GM19239 (cell line): ENCODE data around the gene PHYKPL.
"Not testable (repeated sequence)": the region's sequence is repeated elsewhere in the genome, so short reads cannot be mapped to it uniquely, and the experiment has no call there.

Experiments
- DNase-seq: peaks from one replicate; pipeline ENCODE4 v3.0.0; 2011; ENCODE audit warnings: low spot score; ENCODE audit not compliant: insufficient read length
- FAIRE-seq: peaks from 2 replicates; lab custom pipeline; 2011; peaks lifted over from hg19 to GRCh38; lab: Jason Lieb, UNC

Gene PHYKPL

DNA sequence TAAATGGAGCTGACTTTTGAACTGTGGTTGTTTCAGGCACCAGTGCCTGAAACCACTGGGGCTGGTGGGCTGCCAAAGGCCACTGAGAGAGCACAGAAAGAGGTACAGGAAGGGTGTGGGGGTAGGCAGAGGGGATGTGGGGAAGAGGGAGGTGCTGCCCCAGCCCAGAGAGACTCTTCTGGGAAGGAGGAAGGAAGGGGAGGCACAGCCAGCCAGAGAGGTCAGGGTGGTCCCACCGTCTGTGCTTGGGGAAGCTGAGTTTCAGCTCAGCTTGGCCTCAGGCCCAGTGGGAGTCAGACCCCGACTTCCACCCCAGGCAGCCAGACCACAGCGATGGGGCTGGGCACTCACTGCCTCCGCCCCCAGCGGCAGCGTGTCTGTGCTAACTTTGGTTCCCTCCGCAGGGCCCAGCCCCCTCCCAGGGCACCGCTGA is 8.6 kb upstream of the PHYKPL start:
- no peak for FAIRE-seq
- DNase-seq = no peak

DNA sequence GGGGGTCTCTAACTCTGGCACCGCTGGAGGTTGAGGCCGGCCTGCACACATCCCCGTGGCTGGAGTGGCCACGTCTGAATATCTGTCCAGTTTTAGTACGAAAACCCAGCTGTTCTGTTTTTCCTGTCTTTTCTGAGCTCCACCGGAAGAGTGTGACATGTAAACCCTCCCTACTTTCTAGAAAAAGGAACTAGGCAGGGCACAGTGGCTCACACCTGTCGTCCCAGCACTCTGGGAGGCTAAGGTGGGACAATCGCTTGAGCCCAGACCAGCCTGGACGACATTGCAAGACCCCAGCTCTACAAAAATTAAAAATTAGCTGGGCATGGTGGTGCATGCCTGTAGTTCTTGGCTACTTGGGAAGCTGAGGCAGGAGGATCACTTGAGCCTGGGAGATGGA is 8.2 kb upstream of the PHYKPL start:
- FAIRE-seq = peak; percentile 73
- no peak for DNase-seq

DNA sequence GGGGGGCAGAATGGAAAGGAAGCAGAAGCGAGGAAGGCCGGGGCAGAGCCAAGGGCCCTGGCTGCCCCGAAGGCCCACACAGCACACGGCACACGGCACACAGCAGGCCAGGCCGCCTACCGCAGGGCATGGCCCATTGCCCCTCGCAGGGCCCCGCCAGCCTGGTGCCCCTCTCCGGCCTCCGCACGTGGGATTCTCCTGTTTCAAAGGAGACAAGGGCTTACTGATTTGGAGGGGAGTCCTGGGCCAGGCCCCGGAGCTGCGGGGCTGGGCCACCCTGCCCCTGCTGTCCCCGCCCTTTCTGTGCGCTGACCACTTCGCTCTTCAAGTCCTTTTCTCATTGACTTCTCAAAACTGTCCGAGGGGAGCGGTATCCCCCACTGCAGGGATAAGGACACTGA is 7.7 kb upstream of the PHYKPL start:
- DNase-seq = no peak
- no peak for FAIRE-seq

DNA sequence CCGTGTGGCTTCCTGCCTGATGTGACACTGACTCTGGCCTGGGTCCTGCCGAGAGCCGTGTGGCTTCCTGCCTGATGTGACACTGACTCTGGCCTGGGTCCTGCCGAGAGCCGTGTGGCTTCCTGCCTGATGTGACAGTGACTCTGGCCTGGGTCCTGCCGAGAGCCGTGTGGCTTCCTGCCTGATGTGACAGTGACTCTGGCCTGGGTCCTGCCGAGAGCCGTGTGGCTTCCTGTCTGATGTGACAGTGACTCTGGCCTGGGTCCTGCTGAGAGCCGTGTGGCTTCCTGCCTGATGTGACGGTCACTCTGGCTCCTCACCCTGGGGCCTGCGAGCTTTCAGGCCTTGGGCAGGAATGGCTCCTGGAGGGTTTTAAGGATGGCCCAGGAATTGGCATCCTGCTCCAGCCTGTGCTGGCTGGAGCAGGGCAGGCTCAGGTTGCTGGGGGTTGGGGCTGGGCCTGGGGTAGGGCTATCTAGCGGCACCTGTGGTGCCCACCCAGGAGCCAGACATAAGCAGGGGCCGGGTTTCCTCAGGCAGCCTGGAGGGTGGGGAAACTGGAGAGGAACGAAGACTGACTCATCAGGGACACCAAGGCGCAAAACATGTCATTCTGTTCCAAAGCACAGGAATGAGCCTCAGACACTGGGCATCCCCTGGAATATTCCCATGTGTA is 7.2 kb upstream of the PHYKPL start:
- FAIRE-seq, DNase-seq: not testable (repeated sequence)

DNA sequence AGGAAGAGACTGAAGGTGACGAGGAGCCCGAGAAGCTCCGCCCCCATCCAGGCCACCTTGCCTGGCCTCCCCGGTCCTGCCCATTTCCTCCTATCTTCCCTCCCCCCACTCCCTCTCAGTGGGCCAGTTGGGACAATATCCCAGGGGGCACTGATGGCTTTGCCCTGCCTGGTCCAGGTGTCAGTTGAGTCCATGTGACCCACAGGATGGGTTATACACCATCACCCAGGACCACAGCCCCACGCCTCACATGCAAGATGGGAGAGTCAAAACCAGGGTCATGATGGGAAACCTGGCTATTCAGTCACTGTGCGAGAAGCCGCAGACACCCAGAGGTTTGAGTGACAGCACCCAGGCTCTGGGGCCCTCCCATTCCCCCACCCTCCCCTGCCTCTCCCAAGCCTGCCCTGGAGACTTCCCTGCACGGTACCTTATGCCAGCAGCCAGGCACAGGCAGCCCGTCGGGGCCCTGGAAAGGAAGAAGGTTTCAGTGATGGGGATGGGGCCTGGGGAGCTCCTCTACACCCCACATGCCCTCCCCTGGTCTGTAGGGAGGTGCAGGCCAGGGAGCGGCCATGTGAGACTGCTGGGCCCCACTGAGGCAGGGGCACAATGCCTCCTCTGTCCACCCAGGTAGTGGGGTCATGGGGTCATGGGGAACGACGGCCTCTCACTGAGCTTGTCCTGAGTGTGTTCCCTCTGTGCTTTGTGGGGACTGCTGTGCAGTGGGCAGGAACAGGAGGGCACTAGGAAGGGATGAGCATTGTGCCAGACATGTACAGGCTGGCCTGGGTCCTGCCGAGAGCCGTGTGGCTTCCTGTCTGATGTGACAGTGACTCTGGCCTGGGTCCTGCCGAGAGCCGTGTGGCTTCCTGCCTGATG is 6.3 kb upstream of the PHYKPL start:
- DNase-seq = no peak

DNA sequence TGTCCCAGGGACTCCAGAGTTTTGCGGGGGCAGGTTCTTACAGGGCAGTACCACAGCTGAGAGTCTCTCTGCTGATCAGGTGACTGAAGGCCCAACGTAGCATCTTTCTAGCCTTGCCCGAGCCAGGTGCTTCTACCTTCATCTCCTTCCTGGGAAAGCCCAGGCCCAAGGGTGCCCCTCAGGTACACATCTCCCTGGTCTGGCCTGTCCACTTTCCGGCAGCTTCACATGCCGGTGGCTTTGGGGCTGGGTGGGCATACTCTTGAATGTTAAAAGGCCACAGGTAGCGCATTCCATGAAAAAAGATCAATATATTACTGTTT is 5.7 kb upstream of the PHYKPL start:
- DNase-seq (no peak), FAIRE-seq (no peak)

More for the DNA sequence above, 6.3 kb upstream of the PHYKPL start:
- FAIRE-seq = no peak

DNA sequence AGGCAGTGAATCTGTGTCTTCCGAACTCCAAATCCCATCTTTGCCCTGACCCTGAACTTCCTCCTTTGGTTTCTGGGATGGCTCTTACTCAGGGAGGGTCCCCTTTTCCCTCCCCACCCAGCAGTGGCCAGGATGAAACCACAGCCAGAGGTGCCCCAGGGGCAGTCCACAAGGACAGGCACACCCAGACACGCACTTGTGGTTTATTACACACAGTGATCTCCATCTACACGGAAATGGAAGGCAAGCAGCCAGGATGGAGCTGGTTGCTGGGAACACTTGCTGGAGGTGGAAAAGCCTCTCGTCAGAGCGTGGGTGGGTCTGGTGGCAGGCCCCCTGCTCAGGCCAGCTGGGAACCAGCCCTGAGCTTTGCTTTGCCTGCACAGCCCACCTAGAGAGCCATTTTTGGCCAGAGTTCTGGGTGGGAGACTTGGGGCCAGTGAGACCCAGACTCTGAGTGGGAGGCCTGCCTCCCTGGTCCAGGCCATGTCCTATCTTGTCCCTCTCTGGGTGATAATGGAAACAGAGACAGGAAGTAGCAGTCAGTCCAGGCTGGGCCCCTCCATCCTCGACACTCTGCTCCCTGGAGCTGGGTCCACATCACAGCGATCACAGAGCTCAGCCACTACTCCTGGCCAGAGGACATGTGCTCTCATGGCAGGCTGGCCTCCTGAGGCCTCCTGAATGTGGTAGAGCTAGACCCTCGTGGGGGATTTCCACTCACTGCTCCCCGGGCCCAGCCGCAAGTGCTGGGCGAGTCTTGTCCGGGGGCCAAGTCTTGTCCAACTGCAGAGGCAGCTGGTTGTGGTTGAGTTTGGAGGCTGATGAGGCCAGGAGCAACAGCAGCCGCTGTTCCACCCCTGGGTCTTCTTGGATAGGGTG is 5.1 kb upstream of the PHYKPL start:
- DNase-seq (no peak), FAIRE-seq (no peak)

DNA sequence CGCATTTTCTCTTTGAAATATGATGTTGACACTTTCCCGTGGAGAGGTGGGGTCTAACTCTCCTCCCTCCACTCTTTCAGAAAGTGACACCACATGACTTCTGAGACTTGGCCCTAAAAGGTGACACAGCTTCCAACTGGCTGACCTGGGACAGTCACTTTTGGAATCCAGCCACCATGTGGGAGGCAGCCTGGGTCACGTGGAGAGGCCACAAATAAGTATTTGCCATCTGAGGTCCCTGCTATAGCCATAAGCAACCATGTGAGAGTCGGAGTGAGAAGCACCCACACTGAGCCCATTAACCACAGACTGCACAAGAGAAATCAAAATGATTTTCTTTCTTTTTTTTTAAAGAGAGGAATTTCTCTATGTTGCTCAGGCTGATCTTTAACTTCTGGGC is 4.1 kb upstream of the PHYKPL start:
- no peak for FAIRE-seq
- DNase-seq = no peak

DNA sequence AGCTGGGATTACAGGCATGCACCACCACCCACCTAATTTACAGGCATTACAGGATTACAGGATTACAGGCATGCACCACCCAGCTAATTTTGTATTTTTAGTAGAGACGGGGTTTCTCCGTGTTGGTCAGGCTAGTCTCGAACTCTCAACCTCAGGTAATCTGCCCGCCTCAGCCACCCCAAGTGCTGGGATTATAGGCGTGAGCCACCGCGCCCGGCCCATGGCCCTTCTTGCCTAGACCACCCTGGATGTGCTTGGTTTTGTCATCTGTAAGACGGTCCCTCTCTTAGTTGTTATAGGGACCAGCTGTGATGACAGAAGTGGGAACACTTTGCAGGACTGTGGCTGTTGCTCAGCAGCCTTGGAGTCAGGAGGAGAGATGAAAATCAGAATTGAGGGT is 3.5 kb upstream of the PHYKPL start:
- no peak for DNase-seq
- FAIRE-seq = no peak

DNA sequence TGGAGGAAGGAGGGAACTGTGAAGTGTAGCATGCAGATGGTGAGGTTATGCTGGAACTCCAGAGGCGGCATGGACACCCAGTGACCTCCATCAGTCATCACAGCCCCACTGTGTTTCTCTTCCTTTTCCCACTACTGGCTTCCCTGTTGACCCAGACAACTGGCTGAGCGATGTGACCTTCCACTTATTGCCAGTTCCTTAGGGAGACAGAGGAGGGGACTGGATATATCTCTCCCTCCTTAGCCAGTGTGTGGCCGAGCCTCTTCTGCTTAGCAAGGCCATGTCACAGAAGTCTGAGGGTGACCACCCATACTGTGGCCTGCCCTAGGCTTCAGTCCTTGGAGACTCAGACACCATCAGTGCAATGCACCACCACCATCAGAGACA is 3.0 kb upstream of the PHYKPL start:
- no peak for FAIRE-seq

DNA sequence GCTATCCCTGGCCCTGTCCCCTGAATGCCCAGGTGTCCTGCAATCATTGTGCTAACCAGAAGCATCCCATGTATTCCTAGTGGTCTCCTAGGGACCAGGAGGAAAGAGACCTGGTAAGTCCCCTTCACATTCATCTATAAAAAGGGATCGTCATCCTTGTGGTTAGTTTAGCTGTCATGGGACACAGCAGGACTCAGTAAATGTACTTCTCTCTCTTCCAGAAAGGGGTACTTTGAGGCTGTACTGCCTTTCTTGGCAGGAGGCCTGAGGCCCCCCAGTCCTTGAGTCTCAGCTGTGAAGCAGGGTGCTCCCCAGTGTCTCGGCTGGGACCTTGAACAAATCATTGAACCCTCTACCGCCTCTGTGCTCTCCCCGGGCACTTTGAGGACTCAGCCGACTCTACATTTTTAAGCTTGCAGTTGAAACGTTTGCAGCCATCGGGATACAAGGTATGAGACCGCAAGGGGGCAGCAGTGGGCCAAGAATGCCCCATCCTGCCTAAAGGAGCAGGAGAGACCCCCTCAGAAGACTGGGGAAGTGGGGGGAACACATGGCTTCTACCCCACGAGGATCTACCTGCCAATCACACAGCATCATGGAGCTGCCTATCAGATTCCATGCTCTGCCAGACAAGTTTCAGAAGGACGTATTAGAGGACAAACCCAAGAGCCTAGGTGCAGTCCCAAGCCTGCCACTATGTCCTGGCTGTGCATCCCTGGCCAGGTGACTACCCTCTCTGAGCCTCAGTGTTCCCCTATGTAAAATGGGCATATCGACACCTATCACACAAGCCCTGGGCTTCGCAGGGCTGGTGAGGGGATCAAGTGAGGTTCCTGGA is 2.4 kb upstream of the PHYKPL start:
- FAIRE-seq (peak; percentile 65), DNase-seq (peak; percentile 78)

More for the DNA sequence above, 3.0 kb upstream of the PHYKPL start:
- DNase-seq = no peak

DNA sequence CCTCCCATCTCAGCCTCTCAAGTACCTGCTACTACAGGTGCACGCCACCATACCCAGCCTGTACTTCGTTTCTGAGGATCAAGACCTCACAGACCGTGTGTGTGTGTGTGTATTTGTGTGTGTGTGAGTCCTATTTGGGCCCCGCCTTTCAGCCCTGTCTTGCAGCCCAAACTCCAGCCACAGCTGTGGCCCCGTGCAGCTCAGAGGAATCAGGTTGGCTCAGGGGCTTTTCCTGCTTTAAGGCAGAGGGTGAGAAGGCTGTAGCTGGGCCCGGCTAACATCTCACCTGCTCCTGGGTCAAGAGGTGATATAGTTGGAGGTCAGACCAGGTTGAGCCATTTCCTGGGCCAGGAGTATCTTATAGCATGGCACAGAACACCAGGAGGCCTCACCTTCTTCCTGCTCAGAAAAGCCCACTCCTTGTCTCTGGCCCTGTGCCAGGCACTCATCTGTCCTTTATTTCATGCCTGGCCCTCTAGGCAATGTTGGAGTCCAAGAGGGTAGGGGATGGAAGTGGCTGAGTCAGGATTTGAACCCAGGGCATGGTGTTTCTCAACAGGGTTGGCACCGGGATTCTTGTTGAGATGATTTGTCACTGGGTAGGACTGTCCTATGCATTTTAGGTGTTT is 1.6 kb upstream of the PHYKPL start:
- FAIRE-seq = no peak
- DNase-seq = no peak

DNA sequence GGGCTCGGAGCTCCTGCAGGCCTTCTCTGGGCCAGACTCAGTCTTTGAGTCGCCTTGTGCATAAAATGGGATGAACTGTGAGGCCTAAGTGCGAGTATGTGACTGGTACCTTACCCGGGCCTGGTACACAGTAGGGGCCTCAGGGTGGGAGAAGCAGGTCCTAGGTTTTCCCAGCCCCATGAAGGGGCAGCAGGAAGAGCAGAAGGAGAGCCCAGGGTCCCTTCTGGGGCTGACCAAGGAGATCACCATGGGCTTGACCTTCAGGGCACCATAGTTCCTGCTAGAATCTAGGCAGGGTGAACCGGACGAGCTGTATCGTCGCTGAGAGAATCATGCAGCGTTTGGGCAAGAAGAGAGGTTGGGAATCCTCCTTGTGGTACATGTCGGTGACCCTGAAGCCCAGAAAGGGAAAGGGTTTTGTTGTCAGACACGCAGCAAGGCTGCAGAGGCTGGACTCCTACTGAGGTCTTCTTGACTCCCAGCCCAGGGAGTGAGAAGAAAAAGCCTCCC is 373 bp upstream of the PHYKPL start:
- FAIRE-seq (no peak), DNase-seq (no peak)

DNA sequence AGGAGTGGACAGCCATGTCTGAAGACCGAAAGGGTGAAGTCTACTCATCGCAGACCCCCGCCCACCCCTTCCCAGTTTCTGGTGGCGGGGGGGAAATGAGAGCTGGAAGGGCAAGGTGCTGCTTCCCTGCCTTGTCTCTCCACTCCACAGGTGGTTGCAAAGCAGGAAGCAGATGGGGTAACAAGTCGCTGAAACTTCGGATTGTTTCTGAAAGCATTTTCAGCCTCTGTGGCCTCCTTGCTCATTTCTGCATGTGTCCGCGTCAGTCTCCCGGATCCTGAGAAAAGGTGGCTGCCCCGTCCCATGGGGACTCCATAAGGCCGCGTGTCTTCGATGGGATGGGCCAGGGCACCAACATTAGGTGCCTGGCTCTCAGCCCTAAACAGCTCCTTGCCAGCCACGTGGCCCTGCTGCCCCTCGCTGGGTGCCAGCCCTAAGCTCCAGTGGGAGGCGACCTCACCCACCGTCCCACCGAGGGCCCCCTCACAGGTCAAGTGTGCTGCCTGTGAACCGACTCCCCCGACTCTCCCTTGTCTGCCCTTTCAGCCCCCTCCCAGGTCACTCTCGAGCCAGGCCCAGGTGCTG is 971 bp downstream of the PHYKPL start:
- no peak for DNase-seq
- peak; percentile 23 for FAIRE-seq

DNA sequence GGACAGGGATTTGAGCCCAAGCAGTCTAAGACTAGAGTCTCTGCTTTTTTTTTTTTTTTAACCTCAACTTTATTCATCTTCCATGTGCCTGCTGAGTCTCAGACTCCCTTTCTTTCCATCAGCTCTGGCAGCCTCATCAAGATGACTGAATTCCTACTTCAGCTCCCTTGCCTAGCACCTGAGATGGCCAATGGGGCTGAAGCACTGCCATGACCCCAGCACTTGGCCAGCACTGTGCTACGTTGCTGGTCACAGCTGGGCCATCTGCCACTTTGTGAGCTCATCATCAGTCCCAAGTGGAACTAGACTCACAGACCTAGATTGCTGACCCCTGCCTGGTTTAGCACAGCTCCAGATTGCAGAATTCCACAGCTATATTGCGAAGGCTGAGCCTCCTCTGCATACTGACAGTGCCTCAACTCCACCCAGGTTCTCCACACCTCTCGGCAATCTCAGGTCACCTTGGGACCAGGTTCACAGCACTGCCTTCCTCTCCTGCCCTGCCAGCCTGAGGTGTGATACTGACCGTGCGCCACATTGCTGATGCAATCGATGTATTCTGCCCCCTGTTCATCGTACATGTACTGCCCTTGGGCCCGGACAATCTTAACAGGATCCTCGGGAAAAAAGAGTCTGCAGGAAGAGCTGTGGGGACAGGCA is 1.6 kb downstream of the PHYKPL start:
- FAIRE-seq = no peak

DNA sequence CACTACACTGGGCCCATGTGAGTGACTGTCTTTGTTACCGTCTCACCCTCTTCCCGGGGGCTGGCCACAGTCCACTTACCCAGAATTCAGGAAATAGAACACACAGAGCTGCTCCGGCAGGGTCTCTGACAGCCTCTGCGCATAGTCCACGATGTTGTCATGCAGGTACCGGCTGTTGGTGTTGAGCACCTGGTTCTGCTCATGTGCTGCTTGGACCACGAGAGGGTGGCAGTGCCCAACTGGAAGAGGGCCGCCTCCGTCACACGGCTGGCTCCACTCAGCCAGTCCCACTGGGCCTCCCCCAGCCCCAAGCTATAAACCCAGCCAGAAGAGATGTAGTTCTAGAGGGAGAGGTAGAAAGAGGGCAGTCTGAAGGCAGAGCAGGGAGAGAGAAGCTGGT is 2.7 kb downstream of the PHYKPL start:
- no peak for DNase-seq
- FAIRE-seq = no peak

More for the DNA sequence above, 1.6 kb downstream of the PHYKPL start:
- DNase-seq = no peak

DNA sequence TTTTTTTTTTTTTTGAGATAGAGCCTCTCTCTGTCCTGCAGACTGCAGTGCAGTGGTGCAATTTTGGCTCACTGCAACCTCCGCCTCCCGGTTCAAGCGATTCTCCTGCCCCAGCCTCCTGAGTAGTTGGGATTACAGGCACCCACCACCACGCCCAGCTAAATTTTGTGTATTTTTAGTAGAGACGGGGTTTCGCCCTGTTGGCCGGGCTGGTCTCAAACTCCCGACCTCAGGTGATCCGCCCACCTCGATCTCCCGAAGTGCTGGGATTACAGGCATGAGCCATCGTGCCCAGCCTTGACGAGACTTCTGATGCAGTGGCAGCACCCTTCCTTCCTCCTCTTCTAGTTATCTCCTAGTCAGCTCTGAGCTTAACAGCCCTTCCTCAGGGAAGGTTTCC is 3.5 kb downstream of the PHYKPL start:
- not testable (repeated sequence) for FAIRE-seq, DNase-seq

DNA sequence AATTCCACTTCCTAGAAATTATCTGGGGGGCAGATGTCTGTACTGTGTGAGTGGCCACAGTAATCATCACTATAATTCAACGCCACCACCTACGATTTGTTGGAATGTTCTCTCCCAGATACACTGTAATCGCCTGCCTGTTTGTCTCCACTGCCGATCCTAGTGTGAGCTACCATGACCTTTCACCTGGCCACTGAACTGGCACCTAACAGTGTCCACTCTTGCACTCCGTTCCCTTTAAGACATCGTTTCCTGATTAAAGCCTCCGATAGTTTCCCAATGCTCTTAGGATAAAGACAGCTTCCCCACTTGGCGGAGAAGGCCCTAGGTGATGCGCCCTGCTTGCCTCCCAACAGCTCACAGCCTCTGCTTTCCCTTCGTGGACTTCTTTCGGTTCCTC is 4.0 kb downstream of the PHYKPL start:
- no peak for FAIRE-seq
- DNase-seq = no peak
